GM12864 (cell line): ENCODE results near the gene SLC9A7.

Source experiments
- DNase-seq: peaks from one replicate; pipeline ENCODE4 v3.0.0-alpha.2; 2011; ENCODE audit warnings: low read depth
- H3K4me3 ChIP-seq: 2 replicates; pipeline ENCODE4 v1.5.1; 2011; ENCODE audit warnings: mild to moderate bottlenecking, low read depth, low read length, control low read depth
- CTCF ChIP-seq: IDR thresholded peaks from 2 replicates; pipeline ENCODE4 v1.5.1; 2011; ENCODE audit warnings: low read depth, mild to moderate bottlenecking, moderate library complexity, low read length, control low read depth, inconsistent platforms; ENCODE audit errors: missing control alignments

The SLC9A7 gene

GRCh38 chrX:46611658-46612362, 147.1 kb downstream of the SLC9A7 start:
- no peak for DNase-seq
- TF ChIP-seq CTCF, result no peak
- no peak overlapping the region for H3K4me3 ChIP-seq

- TF ChIP-seq CTCF, result no peak
- no peak for DNase-seq
- H3K4me3 ChIP-seq, result no peak overlapping the region
These were observed 148.8 kb downstream of the SLC9A7 start for GRCh38 chrX:46610070-46610658.

GRCh38 chrX:46607916-46608315, 151.0 kb downstream of the SLC9A7 start:
- no peak for TF ChIP-seq CTCF
- DNase-seq, result no peak
- H3K4me3 ChIP-seq, result no peak overlapping the region

GRCh38 chrX:46602468-46603102, 156.3 kb downstream of the SLC9A7 start:
- no peak for DNase-seq
- no peak for TF ChIP-seq CTCF
- H3K4me3 ChIP-seq, result no peak overlapping the region

GRCh38 chrX:46601283-46601682, 157.6 kb downstream of the SLC9A7 start:
- TF ChIP-seq CTCF, result no peak
- DNase-seq, result no peak
- H3K4me3 ChIP-seq, result no peak overlapping the region

GRCh38 chrX:46599051-46599560, 159.8 kb downstream of the SLC9A7 start:
- no peak for TF ChIP-seq CTCF
- no peak for DNase-seq
- no peak overlapping the region for H3K4me3 ChIP-seq
